Upper lobe of right lung (tissue), 1 donor: ENCODE results near the gene ZC3H7A. TPM values are rescaled to one million over a fixed set of nuclear protein-coding genes. Genes with fewer than 3 reads are reported as not detected.
A peak's percentile ranks its signal among the peaks of the same experiment; 100 is the strongest.
"Not testable (repeated sequence)": the region's sequence is repeated elsewhere in the genome, so short reads cannot be mapped to it uniquely, and the experiment has no call there.

Experiments used
- ATAC-seq: fragments of 200-7000 bp; cut with Tn5 transposase; one replicate; pipeline ENCODE4 v1.9.1; 2020; ENCODE audit warnings: mild to moderate bottlenecking, moderate library complexity
- DNase-seq: peaks from one replicate; pipeline ENCODE4 v3.0.0-alpha.2; 2020
- H3K27ac ChIP-seq: fragments of 200-600 bp; one replicate; pipeline ENCODE4 v1.8.0; 2022
- H3K27me3 ChIP-seq: fragments of 200-600 bp; one replicate; pipeline ENCODE4 v1.8.0; 2022; ENCODE audit warnings: mild to moderate bottlenecking
- H3K36me3 ChIP-seq: fragments of 200-600 bp; one replicate; pipeline ENCODE4 v1.8.0; 2022
- H3K4me1 ChIP-seq: fragments of 200-600 bp; one replicate; pipeline ENCODE4 v1.8.0; 2022
- H3K4me3 ChIP-seq: fragments of 200-600 bp; one replicate; pipeline ENCODE4 v1.8.0; 2022; ENCODE audit warnings: mild to moderate bottlenecking
- H3K9me3 ChIP-seq: fragments of 200-600 bp; one replicate; pipeline ENCODE4 v1.8.0; 2022
- intact Hi-C: fragments of 100-400 bp; cut with DNase I; formaldehyde crosslinking; loops from one replicate; pipeline ENCODE4 v1.11.0; 2022
- total RNA-seq: library from RNA; stranded (reverse); fragmentation: NEBNext Ultra II Directional; extraction: Animal tissue kit (Norgen Biotek cat#: 25700); gene quantifications from one replicate; pipeline ENCODE4 v1.2.1, GENCODE V29; 2021
- TF ChIP-seq, protein P1 (sequence below): fragments of 200-600 bp; IDR thresholded peaks from one replicate; pipeline ENCODE4 v1.8.0; 2022; ENCODE audit warnings: antibody characterized with exemption
- donor health status: DM: no; HTN: yes; CAD: no; lungs with severe emphysema.

The ZC3H7A gene
- total RNA-seq, 1 donor from 2014 or later: 71.2 TPM

GRCh38 chr16:11793840-11794239, 3.2 kb downstream of the ZC3H7A start:
- intact Hi-C loops: no loop called here

DNA sequence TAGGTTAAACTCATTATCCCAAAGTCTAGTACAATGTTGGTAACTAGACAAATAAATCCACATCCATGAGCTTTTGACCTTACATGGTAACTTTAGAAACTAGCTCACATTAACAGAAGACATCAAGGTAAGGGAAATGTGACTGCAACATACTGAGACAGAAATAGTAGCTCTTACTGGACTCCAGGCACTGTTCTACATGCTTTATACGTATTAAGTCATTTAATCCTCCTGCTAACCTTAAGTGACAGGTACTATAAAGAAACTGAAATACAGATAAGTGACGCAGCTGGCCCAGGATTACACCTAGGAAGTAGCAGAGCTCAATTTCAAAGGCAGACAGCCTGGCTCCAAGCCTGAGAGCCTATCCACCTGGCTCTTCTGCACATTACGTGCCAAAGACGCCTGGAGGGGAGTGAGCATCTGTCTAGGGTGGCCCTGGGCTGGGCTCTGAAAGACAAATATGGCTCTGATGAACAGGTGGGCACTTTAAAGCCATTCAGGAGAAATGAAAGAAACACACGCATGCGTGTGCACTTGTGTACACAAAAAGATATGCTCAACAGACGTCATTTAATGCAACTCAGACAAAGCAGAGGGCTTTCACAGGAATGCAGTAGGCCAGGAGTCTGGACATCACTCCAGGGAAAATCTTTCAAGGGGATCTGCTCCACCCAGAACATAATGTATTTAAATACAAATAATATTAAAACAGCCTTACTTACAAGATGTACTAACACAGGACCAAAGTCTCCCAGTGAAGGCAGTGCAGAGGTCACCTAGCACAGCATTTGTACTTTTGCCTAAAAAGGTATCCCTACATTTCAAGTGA, 4.4 kb downstream of the ZC3H7A start:
- TF ChIP-seq, protein P1, sequence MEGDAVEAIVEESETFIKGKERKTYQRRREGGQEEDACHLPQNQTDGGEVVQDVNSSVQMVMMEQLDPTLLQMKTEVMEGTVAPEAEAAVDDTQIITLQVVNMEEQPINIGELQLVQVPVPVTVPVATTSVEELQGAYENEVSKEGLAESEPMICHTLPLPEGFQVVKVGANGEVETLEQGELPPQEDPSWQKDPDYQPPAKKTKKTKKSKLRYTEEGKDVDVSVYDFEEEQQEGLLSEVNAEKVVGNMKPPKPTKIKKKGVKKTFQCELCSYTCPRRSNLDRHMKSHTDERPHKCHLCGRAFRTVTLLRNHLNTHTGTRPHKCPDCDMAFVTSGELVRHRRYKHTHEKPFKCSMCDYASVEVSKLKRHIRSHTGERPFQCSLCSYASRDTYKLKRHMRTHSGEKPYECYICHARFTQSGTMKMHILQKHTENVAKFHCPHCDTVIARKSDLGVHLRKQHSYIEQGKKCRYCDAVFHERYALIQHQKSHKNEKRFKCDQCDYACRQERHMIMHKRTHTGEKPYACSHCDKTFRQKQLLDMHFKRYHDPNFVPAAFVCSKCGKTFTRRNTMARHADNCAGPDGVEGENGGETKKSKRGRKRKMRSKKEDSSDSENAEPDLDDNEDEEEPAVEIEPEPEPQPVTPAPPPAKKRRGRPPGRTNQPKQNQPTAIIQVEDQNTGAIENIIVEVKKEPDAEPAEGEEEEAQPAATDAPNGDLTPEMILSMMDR: no peak
- intact Hi-C loops: no loop called here
- Histone ChIP-seq H3K4me1 (peaks cover 73% of the 10 kb centered on the region), H3K4me3 (no peak overlapping the region), H3K27me3 (no peaks in the 10 kb centered on the region), H3K9me3 (no peaks in the 10 kb centered on the region), H3K36me3 (peaks cover 5% of the 10 kb centered on the region), H3K27ac (peak overlapping the region; percentile 59)
- ATAC-seq (peak; percentile 5), DNase-seq (peak; percentile 64)

More at GRCh38 chr16:11793840-11794239, 3.2 kb downstream of the ZC3H7A start:
- Histone ChIP-seq H3K4me1 (peaks cover 72% of the 10 kb centered on the region), H3K36me3 (peaks cover 5% of the 10 kb centered on the region), H3K27ac (peak overlapping the region; percentile 59), H3K27me3 (no peaks in the 10 kb centered on the region), H3K4me3 (no peak overlapping the region), H3K9me3 (no peaks in the 10 kb centered on the region)
- no peak for ATAC-seq
- DNase-seq: peak; percentile 40
- TF ChIP-seq, protein P1: no peak

DNA sequence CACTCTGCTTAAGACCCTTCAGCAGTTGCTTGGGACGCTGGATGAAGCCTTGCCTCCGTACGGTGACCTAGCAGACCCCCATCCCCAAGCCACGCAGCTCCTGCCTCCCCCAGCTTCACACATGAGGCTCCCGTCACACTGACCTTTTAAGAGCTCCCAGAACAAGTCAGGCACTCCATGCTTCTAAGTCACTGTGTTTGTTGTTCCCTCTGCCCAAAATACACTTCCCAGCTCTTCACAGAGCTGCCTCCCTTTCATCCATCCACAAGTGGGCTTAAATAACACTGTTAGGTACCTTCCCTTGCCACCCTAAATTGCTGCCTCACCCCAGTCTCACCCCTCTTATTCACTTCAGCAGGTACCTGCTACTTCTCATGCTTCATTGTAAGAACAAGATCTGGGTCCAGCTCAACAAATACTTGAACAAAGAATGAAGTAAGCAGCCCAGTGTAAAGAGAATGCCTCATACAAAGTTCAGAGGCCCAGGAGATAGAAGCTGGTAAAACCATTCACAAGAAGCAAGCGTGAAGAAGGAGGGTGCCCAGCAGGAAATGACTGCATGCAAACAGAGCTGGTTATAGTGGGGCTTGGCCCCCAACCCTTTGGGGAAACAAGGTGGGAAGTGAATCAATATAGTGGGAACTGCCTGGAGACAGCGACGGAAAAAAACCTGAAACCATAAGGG, 5.8 kb downstream of the ZC3H7A start:
- no peaks in the 10 kb centered on the region for H3K9me3 ChIP-seq
- no peaks in the 10 kb centered on the region for H3K27me3 ChIP-seq
- peaks cover 5% of the 10 kb centered on the region for H3K36me3 ChIP-seq
- H3K4me1 ChIP-seq: peaks cover 80% of the 10 kb centered on the region
- no peak overlapping the region for H3K4me3 ChIP-seq
- TF ChIP-seq, protein P1: no peak
- intact Hi-C loops: no loop called here
- ATAC-seq (peak; percentile 90), DNase-seq (peak; percentile 63)
- peak overlapping the region; percentile 59 for H3K27ac ChIP-seq

GRCh38 chr16:11788914-11789313, 8.1 kb downstream of the ZC3H7A start:
- no peak for DNase-seq
- ATAC-seq: peak; percentile 23
- Histone ChIP-seq H3K9me3 (no peaks in the 10 kb centered on the region), H3K4me1 (peaks cover 82% of the 10 kb centered on the region), H3K36me3 (peaks cover 5% of the 10 kb centered on the region), H3K27ac (no peak overlapping the region), H3K27me3 (no peaks in the 10 kb centered on the region), H3K4me3 (no peak overlapping the region)
- intact Hi-C loops: no loop called here
- TF ChIP-seq, protein P1: no peak

- intact Hi-C loops, H3K4me3 ChIP-seq, H3K9me3 ChIP-seq, H3K27me3 ChIP-seq, ATAC-seq: not testable (repeated sequence)
- H3K27ac ChIP-seq: peak overlapping the region; percentile 1
- DNase-seq: peak; percentile 25
- H3K36me3 ChIP-seq: peaks cover 12% of the 10 kb centered on the region
- peaks cover 82% of the 10 kb centered on the region for H3K4me1 ChIP-seq
These were observed 12.0 kb downstream of the ZC3H7A start for GRCh38 chr16:11784980-11785599.

DNA sequence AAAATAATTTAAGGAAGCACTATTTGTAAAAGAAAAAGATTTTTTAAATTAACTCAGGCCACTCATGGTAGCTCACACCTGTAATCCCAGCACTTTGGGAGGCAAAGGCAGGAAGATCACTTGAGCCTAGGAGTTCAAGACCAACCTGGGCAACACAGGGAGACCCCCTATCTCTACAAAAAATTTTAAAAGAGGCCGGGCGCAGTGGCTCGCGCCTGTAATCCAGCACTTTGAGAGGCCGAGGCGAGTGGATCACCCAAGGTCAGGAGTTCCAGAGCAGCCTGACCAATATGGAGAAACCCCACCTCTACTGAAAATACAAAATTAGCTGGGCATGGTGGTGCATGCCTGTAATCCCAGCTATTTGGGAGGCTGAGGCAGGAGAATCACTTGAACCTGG, 12.7 kb downstream of the ZC3H7A start:
- H3K9me3 ChIP-seq, H3K27me3 ChIP-seq, intact Hi-C loops, H3K4me3 ChIP-seq, ATAC-seq: not testable (repeated sequence)
- H3K36me3 ChIP-seq: peaks cover 19% of the 10 kb centered on the region
- DNase-seq: peak; percentile 32
- H3K27ac ChIP-seq: peak overlapping the region; percentile 78
- peaks cover 77% of the 10 kb centered on the region for H3K4me1 ChIP-seq
